ENCODE data around the gene CD6. TPM values are rescaled to one million over a fixed set of nuclear protein-coding genes. Genes with fewer than 3 reads are reported as not detected.

Gene CD6
- polyA plus RNA-seq, 2 of the 4 experiments (the other 2 are of a cell fraction), result 0.06 TPM

DNA sequence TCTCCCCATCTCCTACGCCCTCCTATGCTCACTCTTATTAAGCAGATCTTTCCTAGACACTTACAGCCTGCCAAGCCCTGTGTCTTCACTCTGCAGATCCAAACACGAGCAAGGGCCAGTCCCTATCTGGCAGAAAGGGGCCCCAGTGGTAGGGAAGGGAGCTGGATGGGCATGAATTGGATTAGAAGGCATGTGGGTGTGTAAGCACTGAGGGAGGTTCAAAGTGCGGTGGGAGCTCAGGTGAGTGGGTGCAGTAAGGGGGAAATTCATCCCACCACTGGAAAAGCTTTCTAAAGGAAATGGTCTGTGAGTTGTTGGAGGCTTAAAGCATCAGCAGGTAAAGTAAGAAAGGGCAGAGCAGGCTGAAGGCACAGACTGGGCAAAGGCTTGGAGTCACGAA lies 41.7 kb upstream of the CD6 start:
- no peak for FAIRE-seq
- no peak for ATAC-seq
- no peak for TF ChIP-seq NPAS2 (CRISPR knock-in tag; IDR thresholded peaks at IDR 0.05; ENCODE audit: borderline replicate concordance)
- TF ChIP-seq, protein P1, sequence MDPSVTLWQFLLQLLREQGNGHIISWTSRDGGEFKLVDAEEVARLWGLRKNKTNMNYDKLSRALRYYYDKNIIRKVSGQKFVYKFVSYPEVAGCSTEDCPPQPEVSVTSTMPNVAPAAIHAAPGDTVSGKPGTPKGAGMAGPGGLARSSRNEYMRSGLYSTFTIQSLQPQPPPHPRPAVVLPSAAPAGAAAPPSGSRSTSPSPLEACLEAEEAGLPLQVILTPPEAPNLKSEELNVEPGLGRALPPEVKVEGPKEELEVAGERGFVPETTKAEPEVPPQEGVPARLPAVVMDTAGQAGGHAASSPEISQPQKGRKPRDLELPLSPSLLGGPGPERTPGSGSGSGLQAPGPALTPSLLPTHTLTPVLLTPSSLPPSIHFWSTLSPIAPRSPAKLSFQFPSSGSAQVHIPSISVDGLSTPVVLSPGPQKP (IDR thresholded peaks at IDR 0.05; ENCODE audit: low read depth, low read length), result no peak
- no peak for TF ChIP-seq FOSL2 (IDR thresholded peaks at IDR 0.05)
- TF ChIP-seq FOSL2 (CRISPR knock-in tag; IDR thresholded peaks at IDR 0.05), result no peak
- WGBS (ENCODE audit: missing lambda C conversion rate), result 80% methylated on average over 4 of the region's 4 CpGs
- H3K4me1 ChIP-seq, result peaks cover 12% of the 10 kb centered on the region
- no peaks in the 10 kb centered on the region for H3K9me3 ChIP-seq
- ChIA-PET POLR2A (no interaction called here), CTCF (no interaction called here)
- no peak overlapping the region for H3K27ac ChIP-seq
- DNase-seq (ENCODE audit: low read depth in 1 of 2, low spot score in 1 of 2), result no peak
- no peak overlapping the region for H3K4me3 ChIP-seq
- no peak overlapping the region for H3K4me2 ChIP-seq

DNA sequence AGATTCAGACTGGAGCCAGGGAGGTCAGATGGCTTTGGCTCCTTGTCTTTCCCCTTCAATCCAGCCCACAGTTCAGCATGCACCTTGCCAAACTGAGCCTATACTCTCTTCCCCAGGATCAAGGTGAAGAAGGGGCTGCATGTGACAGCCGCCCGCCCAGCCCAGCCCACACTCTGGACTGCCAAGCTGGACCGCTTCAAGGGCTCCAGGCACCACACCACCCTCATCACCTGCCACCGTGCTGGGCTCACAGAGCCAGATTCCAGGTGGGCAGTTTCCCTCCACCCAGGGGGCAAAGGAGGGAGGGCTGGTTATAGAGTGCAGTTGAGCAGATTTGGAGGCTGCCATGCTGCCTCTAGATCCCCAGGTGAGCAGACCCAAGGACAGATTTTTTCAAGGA lies 41.1 kb upstream of the CD6 start:
- FAIRE-seq (no peak), ATAC-seq (no peak), DNase-seq (ENCODE audit: low read depth in 1 of 2, low spot score in 1 of 2) (no peak)
- H3K27ac ChIP-seq, result no peak overlapping the region
- peaks cover 10% of the 10 kb centered on the region for H3K4me1 ChIP-seq
- no peak overlapping the region for H3K4me3 ChIP-seq
- TF ChIP-seq ZNF302 (CRISPR knock-in tag; IDR thresholded peaks at IDR 0.05), result no peak
- TF ChIP-seq GATA3 (IDR thresholded peaks at IDR 0.05; ENCODE audit: borderline replicate concordance), result no peak
- no peak for TF ChIP-seq KDM1A (IDR thresholded peaks at IDR 0.05; ENCODE audit: low read depth)
- TF ChIP-seq CHD2 (IDR thresholded peaks at IDR 0.05; ENCODE audit: low read length, partially characterized antibody), result no peak
- no peak for TF ChIP-seq RARB (CRISPR knock-in tag; IDR thresholded peaks at IDR 0.05)
- no peak for TF ChIP-seq PHF8 (IDR thresholded peaks at IDR 0.05; ENCODE audit: borderline replicate concordance, low read depth)
- TF ChIP-seq, protein P2, sequence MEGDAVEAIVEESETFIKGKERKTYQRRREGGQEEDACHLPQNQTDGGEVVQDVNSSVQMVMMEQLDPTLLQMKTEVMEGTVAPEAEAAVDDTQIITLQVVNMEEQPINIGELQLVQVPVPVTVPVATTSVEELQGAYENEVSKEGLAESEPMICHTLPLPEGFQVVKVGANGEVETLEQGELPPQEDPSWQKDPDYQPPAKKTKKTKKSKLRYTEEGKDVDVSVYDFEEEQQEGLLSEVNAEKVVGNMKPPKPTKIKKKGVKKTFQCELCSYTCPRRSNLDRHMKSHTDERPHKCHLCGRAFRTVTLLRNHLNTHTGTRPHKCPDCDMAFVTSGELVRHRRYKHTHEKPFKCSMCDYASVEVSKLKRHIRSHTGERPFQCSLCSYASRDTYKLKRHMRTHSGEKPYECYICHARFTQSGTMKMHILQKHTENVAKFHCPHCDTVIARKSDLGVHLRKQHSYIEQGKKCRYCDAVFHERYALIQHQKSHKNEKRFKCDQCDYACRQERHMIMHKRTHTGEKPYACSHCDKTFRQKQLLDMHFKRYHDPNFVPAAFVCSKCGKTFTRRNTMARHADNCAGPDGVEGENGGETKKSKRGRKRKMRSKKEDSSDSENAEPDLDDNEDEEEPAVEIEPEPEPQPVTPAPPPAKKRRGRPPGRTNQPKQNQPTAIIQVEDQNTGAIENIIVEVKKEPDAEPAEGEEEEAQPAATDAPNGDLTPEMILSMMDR (IDR thresholded peaks at IDR 0.05), result no peak
- no peak for TF ChIP-seq NR3C1 (IDR thresholded peaks at IDR 0.05)
- no peak for TF ChIP-seq MYC (IDR thresholded peaks at IDR 0.05; ENCODE audit: borderline replicate concordance, low read length)
- TF ChIP-seq JUN (IDR thresholded peaks at IDR 0.05), result no peak
- no peak for TF ChIP-seq HOXA7 (CRISPR knock-in tag; IDR thresholded peaks at IDR 0.05)
- TF ChIP-seq HDAC2 (IDR thresholded peaks at IDR 0.05), result no peak
- TF ChIP-seq CHD4 (IDR thresholded peaks at IDR 0.05; ENCODE audit: borderline replicate concordance), result no peak
- no peak for TF ChIP-seq CBX8 (IDR thresholded peaks at IDR 0.05)
- no peak for TF ChIP-seq MAZ (IDR thresholded peaks at IDR 0.05; ENCODE audit: borderline replicate concordance, low read depth, low read length)
- H3K9me3 ChIP-seq, result no peaks in the 10 kb centered on the region
- POLR2A ChIA-PET, result no interaction called here
- WGBS (ENCODE audit: missing lambda C conversion rate), result 90% methylated on average over 2 of the region's 4 CpGs
- CTCF ChIA-PET, result no interaction called here
- H3K4me2 ChIP-seq, result no peak overlapping the region

DNA sequence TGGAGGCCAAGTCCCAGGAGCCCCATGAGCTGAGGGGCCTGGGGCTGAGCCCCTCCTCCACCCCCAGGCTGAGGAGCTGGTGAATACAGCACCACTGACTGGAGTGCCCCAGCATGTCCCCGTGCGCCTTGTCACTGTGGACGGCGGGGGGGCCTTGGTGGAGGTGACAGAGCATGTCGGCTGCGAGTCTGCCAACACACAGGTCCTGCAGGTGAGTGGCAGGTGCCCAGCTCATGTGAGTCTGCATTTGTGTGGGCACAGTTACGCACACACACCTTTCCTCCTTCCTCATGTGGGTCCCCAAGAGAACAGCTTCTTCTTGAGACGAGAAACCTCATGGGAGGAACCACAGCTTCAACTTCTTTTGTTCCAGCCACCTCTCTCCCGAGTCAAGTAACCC lies 39.6 kb upstream of the CD6 start:
- H3K4me2 ChIP-seq, result no peak overlapping the region
- TF ChIP-seq FOXS1 (CRISPR knock-in tag; IDR thresholded peaks at IDR 0.05), result no peak
- no peak for TF ChIP-seq EHF (CRISPR knock-in tag; IDR thresholded peaks at IDR 0.05)
- no peak for TF ChIP-seq RNF2 (IDR thresholded peaks at IDR 0.05; ENCODE audit: borderline replicate concordance, low read depth)
- TF ChIP-seq MYC (IDR thresholded peaks at IDR 0.05; ENCODE audit: borderline replicate concordance, low read length), result no peak
- TF ChIP-seq GATA3 (IDR thresholded peaks at IDR 0.05; ENCODE audit: borderline replicate concordance), result no peak
- TF ChIP-seq KDM5A (IDR thresholded peaks at IDR 0.05), result no peak
- TF ChIP-seq, protein P3, sequence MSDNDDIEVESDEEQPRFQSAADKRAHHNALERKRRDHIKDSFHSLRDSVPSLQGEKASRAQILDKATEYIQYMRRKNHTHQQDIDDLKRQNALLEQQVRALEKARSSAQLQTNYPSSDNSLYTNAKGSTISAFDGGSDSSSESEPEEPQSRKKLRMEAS (IDR thresholded peaks at IDR 0.05), result no peak
- ChIA-PET POLR2A (no interaction called here), CTCF (interaction anchor here (1.3 to 1.7 kb wide), 3 partner anchors 9 to 197 kb away, joined by 3 to 8 read pairs (median 4); no protein-coding TSS in a partner anchor)
- no peak for DNase-seq (ENCODE audit: low read depth in 1 of 2, low spot score in 1 of 2)
- H3K4me1 ChIP-seq, result no peaks in the 10 kb centered on the region
- ATAC-seq, result no peak
- H3K9me3 ChIP-seq, result no peaks in the 10 kb centered on the region
- H3K27ac ChIP-seq, result no peak overlapping the region
- WGBS (ENCODE audit: missing lambda C conversion rate), result 95% methylated on average over 8 of the region's 9 CpGs
- no peak for FAIRE-seq
- H3K4me3 ChIP-seq, result no peak overlapping the region
